CD14-positive monocyte (primary cell): ENCODE results near the gene FHL3. TPM values are rescaled to one million over a fixed set of nuclear protein-coding genes. Genes with fewer than 3 reads are reported as not detected.

Experiments used
- DNase-seq, 3 donors: peaks; one replicate each; pipeline ENCODE4 v3.0.0-alpha.2; 2011 to 2022
- H2AFZ ChIP-seq: 2 replicates; pipeline ENCODE4 v1.6.0; 2012; ENCODE audit warnings: mild to moderate bottlenecking, low read depth, low read length, inconsistent platforms; ENCODE audit not compliant: insufficient read depth, poor library complexity, severe bottlenecking
- H3K27ac ChIP-seq, 2 donors: 1 replicate in 1 of 2; 2 replicates in 1 of 2; pipeline ENCODE4 v1.5.1; 2012 to 2013; ENCODE audit warnings: low read length in 2 of 2, control low read depth in 1 of 2, inconsistent platforms in 1 of 2, low read depth in 1 of 2, mild to moderate bottlenecking in 1 of 2
- H3K27me3 ChIP-seq, 2 donors: one replicate each; pipeline versions ENCODE4 v1.6.0 to v1.6.1; 2011 to 2013; ENCODE audit warnings: low read length in 2 of 2; ENCODE audit not compliant: control insufficient read depth in 2 of 2, insufficient read depth in 2 of 2
- H3K36me3 ChIP-seq, 2 donors: replicated peaks in 1 of 2; 1 replicate in 1 of 2; 2 replicates in 1 of 2; pipeline versions ENCODE4 v1.5.1 to v1.6.1; 2012 to 2013; ENCODE audit warnings: low read length in 2 of 2, control low read depth in 1 of 2, inconsistent platforms in 1 of 2, mild to moderate bottlenecking in 1 of 2; ENCODE audit not compliant: insufficient read depth in 2 of 2, control insufficient read depth in 1 of 2
- H3K4me1 ChIP-seq, 2 donors: 1 replicate in 1 of 2; 2 replicates in 1 of 2; pipeline versions ENCODE4 v1.5.1 to v1.6.1; 2012 to 2013; ENCODE audit warnings: low read length in 2 of 2, control low read depth in 1 of 2, inconsistent platforms in 1 of 2, mild to moderate bottlenecking in 1 of 2, moderate library complexity in 1 of 2; ENCODE audit not compliant: insufficient read depth in 2 of 2, control insufficient read depth in 1 of 2
- H3K4me2 ChIP-seq: replicated peaks from 2 replicates; pipeline ENCODE3; 2012; ENCODE audit warnings: low read length, moderate library complexity, mild to moderate bottlenecking; ENCODE audit not compliant: poor library complexity, severe bottlenecking; ENCODE audit errors: extremely low read depth
- H3K4me3 ChIP-seq, 3 experiments: fragments of 200-600 bp in 1 of 3; sonication (generic) in 1 of 3; replicated peaks in 1 of 3; 1 replicate in 2 of 3; 2 replicates in 1 of 3; pipeline ENCODE4 v1.5.1; 2011 to 2013; ENCODE audit warnings: low read length in 3 of 3, mild to moderate bottlenecking in 3 of 3, control low read depth in 2 of 3, low read depth in 2 of 3, inconsistent platforms in 1 of 3, moderate library complexity in 1 of 3
- H3K79me2 ChIP-seq: 2 replicates; pipeline ENCODE4 v1.6.0; 2012; ENCODE audit warnings: mild to moderate bottlenecking, control low read depth, inconsistent platforms, low read length, moderate library complexity; ENCODE audit not compliant: insufficient read depth
- H3K9ac ChIP-seq: 2 replicates; pipeline ENCODE4 v1.6.0; 2017; ENCODE audit warnings: low read length, mild to moderate bottlenecking; ENCODE audit not compliant: insufficient read depth, poor library complexity, severe bottlenecking
- H3K9me3 ChIP-seq, 2 donors: replicated peaks in 1 of 2; 1 replicate in 1 of 2; 2 replicates in 1 of 2; pipeline versions ENCODE4 v1.5.1 to v1.6.1; 2012 to 2013; ENCODE audit warnings: low read length in 2 of 2, control low read depth in 1 of 2; ENCODE audit not compliant: control insufficient read depth in 1 of 2, insufficient read depth in 1 of 2
- H4K20me1 ChIP-seq: 2 replicates; pipeline ENCODE4 v1.6.0; 2012; ENCODE audit warnings: mild to moderate bottlenecking, low read length, control low read depth, moderate library complexity; ENCODE audit not compliant: insufficient read depth
- H3K27ac Mint-ChIP-seq, 7 donors: one replicate each; pipeline ENCODE4 v1.8.0; 2020; ENCODE audit warnings: mild to moderate bottlenecking in 7 of 7, mixed read lengths in 7 of 7, moderate library complexity in 6 of 7, inconsistent platforms in 2 of 7
- H3K27me3 Mint-ChIP-seq, 3 donors: one replicate each; pipeline ENCODE4 v1.8.0; 2021 to 2022; ENCODE audit warnings: low read depth in 3 of 3, mild to moderate bottlenecking in 3 of 3, mixed read lengths in 3 of 3, moderate library complexity in 3 of 3, inconsistent platforms in 1 of 3
- H3K36me3 Mint-ChIP-seq, 2 donors: one replicate each; pipeline ENCODE4 v1.8.0; 2020; ENCODE audit warnings: mixed read lengths in 2 of 2, inconsistent platforms in 1 of 2, mild to moderate bottlenecking in 1 of 2
- H3K4me1 Mint-ChIP-seq: one replicate; pipeline ENCODE4 v1.8.0; 2020; ENCODE audit warnings: mild to moderate bottlenecking, mixed read lengths
- H3K4me3 Mint-ChIP-seq, 2 donors: one replicate each; pipeline ENCODE4 v1.8.0; 2020; ENCODE audit warnings: mild to moderate bottlenecking in 2 of 2, mixed read lengths in 2 of 2, moderate library complexity in 1 of 2
- H3K9me3 Mint-ChIP-seq, 7 donors: one replicate each; pipeline ENCODE4 v1.8.0; 2020 to 2022; ENCODE audit warnings: mixed read lengths in 7 of 7, mild to moderate bottlenecking in 6 of 7, moderate library complexity in 6 of 7, inconsistent platforms in 2 of 7
- WGBS: methylation state at CpG from one replicate; pipeline ENCODE4 v1.1.5; 2013; ENCODE audit warnings: missing lambda C conversion rate; ENCODE audit not compliant: insufficient coverage; 5-methylcytosine and 5-hydroxymethylcytosine counted together
- intact Hi-C, 2 donors: fragments of 100-400 bp; cut with micrococcal nuclease; formaldehyde crosslinking; loops; one replicate each; pipeline versions ENCODE4 v1.15.0 to v1.15.1; 2023
- polyA plus RNA-seq, 3 donors: library from polyadenylated mRNA; depleted of rRNA in 1 of 3; unstranded in 2 of 3; stranded (reverse) in 1 of 3; fragments of 300-500 nt in 2 of 3; fragments of >200 nt in 1 of 3; fragmentation: Illumina TruSeq in 2 of 3; gene quantifications; 1 replicate in 2 of 3; 2 replicates in 1 of 3; pipeline ENCODE4 v1.2.3, GENCODE V29; 2012 to 2021
- TF ChIP-seq, protein P1 (sequence below): fragments of 200-600 bp; IDR thresholded peaks from one replicate; pipeline ENCODE4 v1.8.0; 2022; ENCODE audit warnings: antibody characterized with exemption, mild to moderate bottlenecking

Gene FHL3
- polyA plus RNA-seq, 3 donors, result 24.7 to 32.3 (median 26.1) TPM

DNA sequence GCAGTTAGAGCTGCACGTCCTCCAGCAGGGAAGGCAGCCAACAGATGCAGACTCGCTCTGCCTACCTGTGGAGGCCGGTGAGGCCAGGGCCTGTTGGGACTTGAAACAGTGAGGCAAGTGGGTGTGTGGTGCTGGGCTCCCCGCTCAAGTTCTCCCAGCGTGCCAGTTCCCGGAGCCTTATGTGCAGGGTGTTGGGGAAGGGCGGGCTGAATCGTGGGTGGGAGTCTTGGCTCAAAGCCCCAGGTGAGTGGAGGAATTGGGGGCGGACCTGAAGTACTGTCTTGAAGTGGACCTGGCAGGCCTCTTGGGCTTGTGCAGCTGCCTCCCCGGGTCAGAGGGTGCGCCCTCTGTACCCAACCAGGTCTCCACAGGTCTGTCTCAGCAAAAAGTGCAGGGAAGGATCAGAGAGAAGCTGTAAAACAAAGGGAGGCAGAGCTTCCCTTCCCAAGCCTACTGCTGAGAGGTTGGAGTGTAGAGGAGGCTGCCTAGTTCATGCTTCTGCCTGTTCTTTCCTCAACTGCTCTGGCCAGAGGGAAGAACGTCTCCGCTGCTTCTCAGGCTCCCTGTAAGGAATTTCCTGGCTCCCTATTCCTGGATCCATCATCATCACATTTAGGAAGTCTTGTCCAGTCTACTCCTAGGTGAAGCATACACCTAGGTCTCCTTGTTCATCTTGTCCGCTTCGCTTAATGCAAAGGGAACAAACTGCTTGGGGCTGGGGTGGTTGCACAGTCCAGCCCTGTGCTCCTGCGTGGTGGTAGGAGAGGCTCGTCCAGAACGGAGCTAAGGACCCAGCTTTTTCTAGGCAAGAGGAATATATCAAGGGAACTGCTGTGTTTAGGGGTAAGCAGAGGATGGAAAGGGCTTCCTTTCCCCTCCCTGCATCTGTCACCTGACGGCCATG is 22.1 kb upstream of the FHL3 start:
- Histone ChIP-seq H3K4me3 (no peak overlapping the region), H2AFZ (no peak overlapping the region), H3K9me3 (no peaks in the 10 kb centered on the region), H3K36me3 (peaks cover 36 to 43% of the 10 kb centered on the region in 2 donors), H3K9ac (no peak overlapping the region), H3K27me3 (no peaks in the 10 kb centered on the region), H3K27ac (no peak overlapping the region), H3K4me2 (no peak overlapping the region), H4K20me1 (no peaks in the 10 kb centered on the region), H3K4me1 (peaks cover 13 to 14% of the 10 kb centered on the region in 2 donors), H3K79me2 (no peaks in the 10 kb centered on the region)
- DNase-seq, result no peak
- WGBS, result 91% methylated on average over 13 of the region's 19 CpGs
- peak overlapping the region in 4 of 7 donors; percentile 11 to 76 (median 52) for H3K27ac Mint-ChIP-seq
- no peaks in the 10 kb centered on the region for H3K9me3 Mint-ChIP-seq
- peaks cover 7 to 17% (median 10%) of the 10 kb centered on the region in 3 donors for H3K27me3 Mint-ChIP-seq
- H3K4me3 Mint-ChIP-seq, result no peak overlapping the region
- intact Hi-C loops, result loop anchor here in 1 of 2 donors (10.0 kb wide), 1 partner anchor 807 kb away; no protein-coding TSS in a partner anchor
- peaks cover 33 to 48% of the 10 kb centered on the region in 2 donors for H3K36me3 Mint-ChIP-seq
- peaks cover 28% of the 10 kb centered on the region for H3K4me1 Mint-ChIP-seq
- TF ChIP-seq, protein P1, sequence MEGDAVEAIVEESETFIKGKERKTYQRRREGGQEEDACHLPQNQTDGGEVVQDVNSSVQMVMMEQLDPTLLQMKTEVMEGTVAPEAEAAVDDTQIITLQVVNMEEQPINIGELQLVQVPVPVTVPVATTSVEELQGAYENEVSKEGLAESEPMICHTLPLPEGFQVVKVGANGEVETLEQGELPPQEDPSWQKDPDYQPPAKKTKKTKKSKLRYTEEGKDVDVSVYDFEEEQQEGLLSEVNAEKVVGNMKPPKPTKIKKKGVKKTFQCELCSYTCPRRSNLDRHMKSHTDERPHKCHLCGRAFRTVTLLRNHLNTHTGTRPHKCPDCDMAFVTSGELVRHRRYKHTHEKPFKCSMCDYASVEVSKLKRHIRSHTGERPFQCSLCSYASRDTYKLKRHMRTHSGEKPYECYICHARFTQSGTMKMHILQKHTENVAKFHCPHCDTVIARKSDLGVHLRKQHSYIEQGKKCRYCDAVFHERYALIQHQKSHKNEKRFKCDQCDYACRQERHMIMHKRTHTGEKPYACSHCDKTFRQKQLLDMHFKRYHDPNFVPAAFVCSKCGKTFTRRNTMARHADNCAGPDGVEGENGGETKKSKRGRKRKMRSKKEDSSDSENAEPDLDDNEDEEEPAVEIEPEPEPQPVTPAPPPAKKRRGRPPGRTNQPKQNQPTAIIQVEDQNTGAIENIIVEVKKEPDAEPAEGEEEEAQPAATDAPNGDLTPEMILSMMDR, result no peak

- no peak overlapping the region for H3K4me2 ChIP-seq
- peaks cover 43 to 50% of the 10 kb centered on the region in 2 donors for H3K36me3 ChIP-seq
- H3K9me3 ChIP-seq, result no peaks in the 10 kb centered on the region
- DNase-seq, result no peak
- Mint-ChIP-seq H3K27me3 (peaks cover 5 to 16% (median 10%) of the 10 kb centered on the region in 3 donors), H3K4me1 (peaks cover 28% of the 10 kb centered on the region), H3K9me3 (no peaks in the 10 kb centered on the region), H3K4me3 (no peak overlapping the region), H3K36me3 (peaks cover 40 to 55% of the 10 kb centered on the region in 2 donors), H3K27ac (peak overlapping the region in 3 of 7 donors; percentile 2 to 25 (median 18))
- no peak overlapping the region for H3K27ac ChIP-seq
- no peak overlapping the region for H2AFZ ChIP-seq
- 79% methylated on average over 8 of the region's 8 CpGs for WGBS
- H3K4me1 ChIP-seq, result peaks cover 13 to 14% of the 10 kb centered on the region in 2 donors
- no peak overlapping the region for H3K4me3 ChIP-seq
- H3K27me3 ChIP-seq, result no peaks in the 10 kb centered on the region
- no peaks in the 10 kb centered on the region for H4K20me1 ChIP-seq
- intact Hi-C loops, result loop anchor here in 1 of 2 donors (10.0 kb wide), 1 partner anchor 808 kb away; no protein-coding TSS in a partner anchor
- no peaks in the 10 kb centered on the region for H3K79me2 ChIP-seq
- TF ChIP-seq, protein P1, result no peak
- H3K9ac ChIP-seq, result no peak overlapping the region
Observed at GRCh38 chr1:38026592-38027200, 21.4 kb upstream of the FHL3 start.
